Spleen (tissue), 7 donors: ENCODE measurements around the gene IL12A.

Experiments
- CTCF ChIP-seq, 11 experiments: fragments of 200-600 bp in 7 of 11; fragments of 450-650 bp in 4 of 11; sonication (generic) in 4 of 11; IDR thresholded peaks in 8 of 11; conservative IDR thresholded peaks in 3 of 11; 1 replicate in 7 of 11; 2 replicates in 4 of 11; pipeline versions ENCODE4 v1.4.0 to v1.8.0; 2016 to 2021; ENCODE audit warnings: antibody characterized with exemption in 11 of 11, inconsistent platforms in 4 of 11, mild to moderate bottlenecking in 1 of 11
- POLR2A ChIP-seq, 3 donors: fragments of 450-650 bp; IDR thresholded peaks; one replicate each; pipeline ENCODE4 v1.5.1; 2017; ENCODE audit warnings: antibody characterized with exemption in 3 of 3, mild to moderate bottlenecking in 1 of 3
- POLR2AphosphoS5 ChIP-seq, 3 donors: sonication (generic); formaldehyde crosslinking; IDR thresholded peaks; one replicate each; pipeline ENCODE4 v1.5.1; 2017; ENCODE audit warnings: antibody characterized with exemption in 3 of 3
- donor health status: DM: no; HTN: no; CAD: no; lungs with moderate emphysema.
- donor health status: DM: no; HTN: no; CAD: no.
- donor health status: DM: no; HTN: no; CAD: no.

GRCh38 chr3:159951540-159951939 lies 37.1 kb upstream of the IL12A start:
- no peak for TF ChIP-seq CTCF (IDR thresholded peaks at IDR 0.05 in 8 of 11, conservative IDR thresholded peaks at IDR 0.05 in 3 of 11)
- TF ChIP-seq POLR2AphosphoS5 (IDR thresholded peaks at IDR 0.05): no peak
- no peak for TF ChIP-seq POLR2A (IDR thresholded peaks at IDR 0.05)
